Measurements from ENCODE around the gene STX1B. TPM values are rescaled to one million over a fixed set of nuclear protein-coding genes. Genes with fewer than 3 reads are reported as not detected.
"Not testable (repeated sequence)": the region's sequence is repeated elsewhere in the genome, so short reads cannot be mapped to it uniquely, and the experiment has no call there.

Gene STX1B
- total RNA-seq, 1 donor from 2014 or later: 0.32 TPM

DNA sequence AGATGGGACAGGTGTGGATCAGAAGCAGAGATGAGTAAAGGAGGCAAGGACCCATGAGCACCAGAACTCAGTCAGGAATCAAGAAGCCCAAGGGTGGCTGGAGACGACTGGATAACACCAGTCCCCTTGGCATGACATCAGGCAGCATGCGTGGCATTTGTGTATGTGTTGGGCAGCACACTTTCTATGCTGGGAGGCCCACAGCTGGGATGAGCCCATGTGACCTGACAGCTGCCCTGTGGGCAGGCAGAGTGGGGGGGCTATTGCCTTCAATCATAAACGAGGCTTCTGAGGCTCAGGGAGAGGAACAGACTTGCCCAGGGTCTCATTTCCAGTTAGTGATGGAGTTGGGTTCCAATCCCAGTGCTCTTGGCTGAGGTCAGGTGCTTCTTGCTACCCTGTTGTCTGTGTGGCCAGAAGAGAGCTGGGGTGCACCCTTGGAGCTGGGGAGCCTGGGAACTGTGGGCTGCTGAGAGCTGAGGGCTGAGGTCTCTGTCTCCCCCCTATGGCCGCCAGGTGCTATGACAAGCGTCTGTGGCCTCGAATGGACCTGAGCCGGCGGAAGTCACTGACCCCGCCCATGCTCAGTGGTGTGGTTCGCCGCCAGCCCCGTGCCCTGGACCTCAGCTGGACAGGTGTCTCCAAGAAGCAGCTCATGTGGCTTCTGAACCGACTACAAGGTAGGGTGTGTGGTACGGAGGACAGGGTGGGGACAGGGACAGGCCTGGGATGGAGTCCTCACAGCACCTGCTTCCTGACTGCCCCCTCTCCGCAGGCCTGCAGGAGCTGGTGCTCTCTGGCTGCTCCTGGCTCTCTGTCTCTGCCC, 68.6 kb downstream of the STX1B start:
- Histone ChIP-seq H3K36me3 (peaks cover 28% of the 10 kb centered on the region), H3K9me3 (no peaks in the 10 kb centered on the region), H3K4me3 (no peak overlapping the region), H3K27ac (no peak overlapping the region), H3K4me1 (peaks cover 12% of the 10 kb centered on the region), H3K27me3 (ENCODE audit: low read depth) (no peaks in the 10 kb centered on the region)
- intact Hi-C loops (cut with DNase I): no loop called here
- peak; percentile 90 for DNase-seq
- ATAC-seq: peak; percentile 96 to 97
- TF ChIP-seq, protein P1, sequence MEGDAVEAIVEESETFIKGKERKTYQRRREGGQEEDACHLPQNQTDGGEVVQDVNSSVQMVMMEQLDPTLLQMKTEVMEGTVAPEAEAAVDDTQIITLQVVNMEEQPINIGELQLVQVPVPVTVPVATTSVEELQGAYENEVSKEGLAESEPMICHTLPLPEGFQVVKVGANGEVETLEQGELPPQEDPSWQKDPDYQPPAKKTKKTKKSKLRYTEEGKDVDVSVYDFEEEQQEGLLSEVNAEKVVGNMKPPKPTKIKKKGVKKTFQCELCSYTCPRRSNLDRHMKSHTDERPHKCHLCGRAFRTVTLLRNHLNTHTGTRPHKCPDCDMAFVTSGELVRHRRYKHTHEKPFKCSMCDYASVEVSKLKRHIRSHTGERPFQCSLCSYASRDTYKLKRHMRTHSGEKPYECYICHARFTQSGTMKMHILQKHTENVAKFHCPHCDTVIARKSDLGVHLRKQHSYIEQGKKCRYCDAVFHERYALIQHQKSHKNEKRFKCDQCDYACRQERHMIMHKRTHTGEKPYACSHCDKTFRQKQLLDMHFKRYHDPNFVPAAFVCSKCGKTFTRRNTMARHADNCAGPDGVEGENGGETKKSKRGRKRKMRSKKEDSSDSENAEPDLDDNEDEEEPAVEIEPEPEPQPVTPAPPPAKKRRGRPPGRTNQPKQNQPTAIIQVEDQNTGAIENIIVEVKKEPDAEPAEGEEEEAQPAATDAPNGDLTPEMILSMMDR (IDR thresholded peaks at IDR 0.05): peak; percentile 87

DNA sequence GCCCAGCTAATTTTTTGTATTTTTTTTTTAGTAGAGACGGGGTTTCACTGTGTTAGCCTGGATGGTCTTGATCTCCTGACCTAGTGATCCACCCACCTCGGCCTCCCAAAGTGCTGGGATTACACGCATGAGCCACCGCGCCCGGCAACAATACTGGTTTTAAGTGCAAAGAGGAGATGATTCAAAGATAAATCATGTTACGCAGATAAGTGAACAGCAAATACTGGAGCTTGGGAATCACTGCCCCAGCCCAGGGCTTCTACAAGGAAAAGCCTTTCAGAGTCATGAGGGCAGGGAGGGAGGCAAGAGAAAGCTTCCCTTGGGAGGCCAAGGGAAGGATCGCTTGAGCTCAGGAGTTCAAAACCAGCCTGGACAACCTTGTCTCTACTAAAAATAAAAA, 70.9 kb downstream of the STX1B start:
- Histone ChIP-seq H3K36me3 (peaks cover 25% of the 10 kb centered on the region), H3K4me1 (peaks cover 12% of the 10 kb centered on the region)
- H3K4me3 ChIP-seq; ATAC-seq; H3K27ac ChIP-seq; H3K27me3 ChIP-seq (ENCODE audit: low read depth); intact Hi-C loops (cut with DNase I); H3K9me3 ChIP-seq; DNase-seq: not testable (repeated sequence)

Other genes starting within 250 kb of the STX1B start
- 11.1 TPM for gene CFAP119, start 248.6 kb downstream of the STX1B start, total RNA-seq
- 95.9 TPM for gene RNF40, start 248.3 kb downstream of the STX1B start, total RNA-seq
- 11.9 TPM for gene ZNF629, start 223.4 kb downstream of the STX1B start, total RNA-seq
- gene BCL7C, start 116.6 kb downstream of the STX1B start, total RNA-seq: 23.3 TPM
- gene CTF1, start 114.0 kb downstream of the STX1B start, total RNA-seq: 10.3 TPM
- gene FBXL19, start 87.1 kb downstream of the STX1B start, total RNA-seq: 14.5 TPM
- gene ORAI3, start 61.6 kb downstream of the STX1B start, total RNA-seq: 30.2 TPM
- 15.0 TPM for gene SETD1A, start 52.9 kb downstream of the STX1B start, total RNA-seq
- 23.6 TPM for gene HSD3B7, start 25.4 kb downstream of the STX1B start, total RNA-seq
- gene STX4, start 22.9 kb upstream of the STX1B start, total RNA-seq: 86.1 TPM
- 8.2 TPM for gene ZNF668, start 63.6 kb upstream of the STX1B start, total RNA-seq
- gene ZNF646, start 63.8 kb upstream of the STX1B start, total RNA-seq: 23.1 TPM
- 2.4 TPM for gene PRSS53, start 78.3 kb upstream of the STX1B start, total RNA-seq
- 65.6 TPM for gene VKORC1, start 84.2 kb upstream of the STX1B start, total RNA-seq
- 37.6 TPM for gene BCKDK, start 97.7 kb upstream of the STX1B start, total RNA-seq
- gene KAT8, start 107.0 kb upstream of the STX1B start, total RNA-seq: 79.1 TPM
- 75.4 TPM for gene PRSS8, start 125.1 kb upstream of the STX1B start, total RNA-seq
- gene PRSS36, start 139.4 kb upstream of the STX1B start, total RNA-seq: 6.6 TPM
- 179 TPM for gene FUS, start 169.5 kb upstream of the STX1B start, total RNA-seq
- 82.0 TPM for gene PYCARD, start 192.1 kb upstream of the STX1B start, total RNA-seq
- 0.06 TPM for gene TRIM72, start 203.5 kb upstream of the STX1B start, total RNA-seq
- gene PYDC1, start 206.5 kb upstream of the STX1B start, total RNA-seq: not detected
- 49.5 TPM for gene ITGAM, start 249.3 kb upstream of the STX1B start, total RNA-seq

All from lower lobe of right lung (tissue), 2 donors.